GM18870 (cell line): ENCODE measurements around the gene CGB2.
"Not testable (repeated sequence)": the region's sequence is repeated elsewhere in the genome, so short reads cannot be mapped to it uniquely, and the experiment has no call there.

Experiments
- ATAC-seq: cut with Tn5 transposase; IDR thresholded peaks from one replicate; pipeline ENCODE4 v1.9.1; 2021; ENCODE audit warnings: moderate library complexity; ENCODE audit not compliant: unreplicated experiment

CGB2 gene

GRCh38 chr19:49031642-49032301 is at the start of gene CGB2:
CGB2 (plus strand) TSS chr19:49031890; CDS start chr19:49032096, 206 bp downstream.
- ATAC-seq: not testable (repeated sequence)

GRCh38 chr19:48982280-48982679 is 49.4 kb upstream of the CGB2 start:
- ATAC-seq: no peak

GRCh38 chr19:48985711-48986110 is 46.0 kb upstream of the CGB2 start:
- ATAC-seq: no peak

- no peak for ATAC-seq
These were observed 45.5 kb upstream of the CGB2 start for GRCh38 chr19:48986211-48986610.

- no peak for ATAC-seq
These were observed 44.4 kb upstream of the CGB2 start for GRCh38 chr19:48987323-48987722.

GRCh38 chr19:48988286-48988685 is 43.4 kb upstream of the CGB2 start:
- no peak for ATAC-seq

GRCh38 chr19:48988860-48989259 is 42.8 kb upstream of the CGB2 start:
- no peak for ATAC-seq

- no peak for ATAC-seq
These were observed 41.9 kb upstream of the CGB2 start for GRCh38 chr19:48989701-48990291.

- no peak for ATAC-seq
These were observed 41.3 kb upstream of the CGB2 start for GRCh38 chr19:48990400-48990799.

- no peak for ATAC-seq
These were observed 40.6 kb upstream of the CGB2 start for GRCh38 chr19:48991011-48991609.

- ATAC-seq: no peak
These were observed 39.7 kb upstream of the CGB2 start for GRCh38 chr19:48991873-48992580.

GRCh38 chr19:48992581-48993174 is 39.0 kb upstream of the CGB2 start:
- ATAC-seq: peak; percentile 11

GRCh38 chr19:48993175-48994034 is 38.3 kb upstream of the CGB2 start, which contains the start of the genes GYS1 and RUVBL2:
GYS1 (minus strand) TSS chr19:48993309; CDS start chr19:48993112, 197 bp downstream.
RUVBL2 (plus strand) TSS chr19:48993887; CDS start chr19:48993912, 25 bp downstream.
- peak; percentile 81 for ATAC-seq

GRCh38 chr19:48994035-48994386 is 37.7 kb upstream of the CGB2 start:
- no peak for ATAC-seq

- ATAC-seq: no peak
These were observed 33.7 kb upstream of the CGB2 start for GRCh38 chr19:48997972-48998371.

- no peak for ATAC-seq
These were observed 32.0 kb upstream of the CGB2 start for GRCh38 chr19:48999481-49000325.

- no peak for ATAC-seq
These were observed 27.6 kb upstream of the CGB2 start for GRCh38 chr19:49004133-49004532.

- ATAC-seq: no peak
These were observed 26.6 kb upstream of the CGB2 start for GRCh38 chr19:49004964-49005614.

GRCh38 chr19:49006905-49007304 is 24.8 kb upstream of the CGB2 start:
- ATAC-seq: no peak
